Activated T-helper 9 cell treated with anti-CD3 and anti-CD28 coated beads, Interleukin-2, amount 50 U/mL, for 16 hours (primary cell): ENCODE measurements around the gene ABI1.

Source experiments
- DNase-seq: peaks from one replicate; pipeline ENCODE4 v3.0.0-alpha.2; 2020; ENCODE audit warnings: low read depth

Gene ABI1

DNA sequence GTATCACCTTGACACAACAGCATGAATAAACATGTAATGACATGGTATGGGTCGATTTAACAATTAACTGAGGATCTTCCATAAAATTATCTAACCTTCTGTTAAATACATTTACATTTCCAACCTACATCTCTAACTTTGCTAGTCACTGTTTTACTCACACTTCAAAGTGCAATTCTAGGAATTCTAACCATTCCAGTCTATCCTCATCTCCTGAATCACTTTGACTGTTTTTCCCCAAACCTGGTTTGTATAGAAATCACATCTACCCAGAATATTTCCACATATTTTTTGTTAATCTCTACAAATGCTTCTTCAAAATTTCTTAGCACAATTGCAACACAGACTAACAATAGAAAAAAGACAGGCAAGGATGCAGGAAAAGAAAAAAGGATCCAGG, 6.2 kb downstream of the ABI1 start:
- no peak for DNase-seq

DNA sequence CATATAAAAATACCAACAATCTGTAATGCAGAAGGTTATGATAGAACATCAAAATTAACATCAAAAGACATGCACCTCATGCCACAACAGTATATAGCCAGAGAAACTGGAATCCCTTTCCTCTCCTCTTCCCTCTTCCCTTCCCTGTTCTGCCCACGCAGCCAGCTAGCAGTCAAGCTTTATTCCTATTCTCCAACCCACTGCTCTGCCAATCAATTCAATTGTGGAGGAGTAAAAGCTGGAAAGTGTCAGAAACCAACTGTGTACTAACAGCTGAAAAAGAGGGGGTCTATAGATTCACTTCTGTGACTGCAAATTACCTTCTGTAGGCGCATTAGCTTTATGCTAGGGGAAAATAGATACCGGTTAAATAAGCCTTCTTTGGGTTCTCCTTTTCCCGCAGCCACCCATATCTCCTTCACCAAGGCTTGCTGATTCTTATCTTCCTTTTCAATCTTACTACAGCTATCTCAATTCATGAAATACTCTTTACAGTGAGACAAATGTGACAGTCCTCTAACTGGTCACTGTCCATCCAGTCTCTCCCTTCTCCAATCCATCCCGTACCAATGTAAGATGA, 16.3 kb downstream of the ABI1 start:
- DNase-seq, result no peak

DNA sequence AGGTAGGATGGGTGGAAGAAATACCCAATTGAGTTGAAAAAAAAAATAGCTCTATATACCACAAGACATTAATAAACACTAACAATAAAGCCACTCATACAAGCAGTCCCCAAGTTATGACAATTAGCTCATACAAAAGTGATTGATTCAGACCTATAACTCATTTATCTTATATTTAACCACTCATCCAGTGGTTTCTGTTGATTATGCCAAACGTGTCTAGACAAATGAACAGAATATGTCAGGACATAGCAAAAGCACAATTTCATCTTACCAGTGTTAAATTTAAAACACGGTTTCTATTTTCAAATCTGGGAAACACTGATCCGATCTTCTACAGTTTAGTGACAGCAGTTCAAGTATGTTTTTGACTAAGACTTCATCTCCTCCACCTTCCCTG, 17.0 kb downstream of the ABI1 start:
- DNase-seq, result no peak

DNA sequence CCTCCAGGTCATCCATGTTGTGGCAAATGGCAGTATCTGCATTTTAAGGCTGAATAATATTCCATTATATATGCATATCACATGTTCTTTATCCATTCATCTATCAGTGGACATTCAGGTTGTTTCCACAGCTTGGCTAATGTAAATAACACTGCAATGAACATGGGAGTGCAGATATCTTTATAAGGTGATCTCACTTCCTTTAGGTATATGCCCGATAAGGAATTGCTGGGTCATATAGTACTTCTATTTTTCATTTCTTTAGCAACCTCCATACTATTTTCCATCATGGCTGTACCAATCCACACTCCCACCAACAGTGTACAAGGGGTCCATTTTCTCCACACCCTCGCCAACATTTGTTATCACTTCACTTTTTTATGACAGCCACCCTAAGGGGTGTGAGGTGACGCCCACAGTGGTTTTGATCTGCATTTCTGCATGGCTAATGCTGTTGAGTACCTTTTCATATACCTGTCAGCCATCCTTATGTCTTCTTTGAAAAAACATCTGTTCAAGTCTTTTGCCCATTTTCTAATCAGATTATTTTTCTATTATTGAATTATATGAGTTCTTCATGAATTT, 18.9 kb downstream of the ABI1 start:
- no peak for DNase-seq

DNA sequence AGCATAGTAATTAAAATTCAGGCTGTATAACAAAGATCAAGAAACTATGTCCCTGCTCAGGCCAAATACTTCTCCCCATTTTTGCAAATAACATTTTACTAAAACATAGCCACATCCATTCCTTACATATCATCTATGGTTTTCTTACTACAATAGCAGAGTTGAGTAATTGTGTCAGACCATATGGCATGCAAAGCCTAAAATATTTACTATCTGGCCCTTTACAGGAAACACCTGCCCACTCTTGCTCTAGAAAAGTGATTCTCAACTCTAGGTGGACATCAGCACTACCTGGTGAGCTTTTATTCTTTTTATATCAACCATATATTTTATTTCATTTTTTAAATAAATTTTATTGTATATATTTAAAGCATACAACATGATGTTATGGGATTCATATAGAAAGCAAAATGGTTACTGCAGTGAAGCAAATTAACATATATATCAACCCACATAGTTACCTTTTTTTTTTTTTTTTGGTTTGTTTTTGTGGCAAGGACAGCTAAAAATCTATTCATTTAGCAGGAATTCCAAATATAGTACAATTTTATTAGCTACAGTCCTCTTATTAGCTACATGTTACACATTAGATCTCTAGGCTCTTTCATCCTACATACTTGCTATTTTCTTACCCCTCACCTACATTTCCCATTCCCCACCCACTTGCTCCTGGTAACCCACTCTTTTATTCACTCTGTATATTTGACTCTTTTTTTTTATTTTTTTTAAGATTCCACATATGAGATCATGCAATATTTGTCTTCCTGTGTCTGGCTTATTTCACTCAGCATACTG, 19.6 kb downstream of the ABI1 start:
- no peak for DNase-seq

DNA sequence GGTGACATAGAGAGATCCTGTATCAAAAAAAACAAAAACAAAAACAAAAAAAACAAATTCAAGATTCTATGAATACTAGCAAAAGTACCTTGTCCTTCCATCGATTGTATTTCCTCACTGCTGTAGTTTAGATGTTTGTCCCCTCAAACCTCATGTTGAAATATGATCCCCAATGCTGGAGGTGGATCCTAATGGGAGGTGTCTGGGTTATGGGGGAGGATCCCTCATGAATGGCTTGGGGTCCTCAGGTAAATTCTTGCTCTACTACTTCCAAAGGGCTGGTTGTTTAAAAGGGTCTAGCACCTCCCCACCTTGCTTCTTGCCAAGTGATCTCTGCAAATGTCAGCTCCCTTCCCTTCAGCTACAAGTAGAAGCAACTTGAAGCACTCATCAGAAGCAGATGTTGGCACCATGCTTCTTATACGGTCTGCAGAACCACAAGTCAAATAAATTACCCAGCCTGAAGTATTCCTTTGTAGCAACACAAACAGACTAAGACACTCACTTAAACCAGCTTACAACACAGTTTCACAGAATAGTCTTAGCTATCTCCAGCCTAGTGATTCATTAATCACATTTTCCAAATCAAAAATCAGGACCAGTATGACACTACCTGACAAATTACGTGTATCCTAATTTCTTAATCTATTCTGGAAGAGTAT, 20.7 kb downstream of the ABI1 start:
- DNase-seq, result no peak

DNA sequence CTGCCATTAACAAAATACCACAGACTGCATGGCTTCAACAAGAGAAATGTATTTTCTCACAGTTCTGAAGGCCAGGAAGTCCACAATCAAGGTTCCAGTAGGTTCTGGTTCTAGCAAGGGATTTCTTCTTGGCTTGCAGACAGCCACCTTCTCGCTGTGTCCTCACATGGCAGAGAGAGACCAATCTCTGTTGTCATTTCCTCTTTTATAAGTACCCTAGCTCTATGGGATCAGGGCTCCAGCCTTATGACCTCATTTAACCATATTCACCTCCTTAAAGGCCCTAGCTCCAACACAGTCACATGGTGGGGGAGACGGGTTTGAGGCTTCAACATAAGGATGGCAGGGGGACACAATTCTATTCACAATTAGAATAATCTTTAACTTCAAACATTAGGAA, 23.6 kb downstream of the ABI1 start:
- no peak for DNase-seq

DNA sequence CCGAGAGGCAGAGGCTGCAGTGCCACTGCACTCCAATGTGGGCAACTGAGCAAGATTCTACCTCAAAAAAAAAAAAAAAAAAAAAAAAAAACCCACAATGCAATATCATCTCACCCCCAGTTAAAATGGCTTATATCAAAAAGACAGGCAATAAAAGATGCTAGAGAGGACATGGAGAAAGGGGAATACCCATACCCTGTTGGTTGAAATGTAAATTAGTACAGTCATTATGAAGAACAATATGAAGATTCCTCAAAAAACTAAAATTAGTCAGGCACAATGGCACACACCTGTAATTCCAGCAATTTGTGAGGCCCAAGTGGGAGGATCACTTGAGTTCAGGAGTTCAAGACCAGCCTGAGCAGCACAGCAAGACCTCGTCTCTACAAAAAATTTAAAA, 25.7 kb downstream of the ABI1 start:
- DNase-seq, result no peak

DNA sequence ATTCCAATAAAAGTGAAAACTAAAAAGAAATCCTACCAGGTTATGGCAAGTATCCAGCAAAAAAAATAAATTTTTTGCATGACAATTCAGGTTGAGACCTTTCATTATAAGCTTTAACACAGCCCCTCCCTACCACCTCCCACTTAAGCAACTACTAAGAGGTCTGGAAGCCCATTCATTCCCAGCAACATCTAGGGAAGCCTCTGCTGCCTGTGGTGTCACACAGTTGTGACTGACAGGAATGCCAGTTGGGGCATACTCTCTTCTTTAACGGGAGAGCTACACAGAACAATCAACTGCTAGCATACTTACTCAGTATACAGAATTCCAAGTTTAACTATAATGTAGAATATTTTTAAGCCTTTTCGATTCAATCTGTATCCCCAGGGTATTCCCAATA, 27.8 kb downstream of the ABI1 start:
- DNase-seq, result no peak

DNA sequence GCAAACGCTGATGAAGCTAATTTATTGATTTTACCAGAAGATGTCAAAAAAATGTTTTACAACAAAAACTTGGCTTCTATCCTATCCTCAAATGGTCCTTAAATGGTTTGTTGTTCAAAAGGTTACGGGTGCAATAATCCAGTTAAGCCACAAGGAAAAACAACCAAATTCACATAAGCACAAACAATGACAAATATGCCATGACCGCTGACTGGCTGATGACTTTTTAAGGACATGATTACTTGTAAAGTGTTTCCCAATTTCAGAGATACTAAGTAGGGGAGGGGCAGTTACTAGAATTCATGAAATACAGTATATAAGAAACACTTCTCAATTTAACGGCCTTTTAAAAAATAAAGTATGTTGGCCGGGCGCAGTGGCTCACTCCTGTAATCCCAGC, 28.8 kb downstream of the ABI1 start:
- DNase-seq, result no peak

DNA sequence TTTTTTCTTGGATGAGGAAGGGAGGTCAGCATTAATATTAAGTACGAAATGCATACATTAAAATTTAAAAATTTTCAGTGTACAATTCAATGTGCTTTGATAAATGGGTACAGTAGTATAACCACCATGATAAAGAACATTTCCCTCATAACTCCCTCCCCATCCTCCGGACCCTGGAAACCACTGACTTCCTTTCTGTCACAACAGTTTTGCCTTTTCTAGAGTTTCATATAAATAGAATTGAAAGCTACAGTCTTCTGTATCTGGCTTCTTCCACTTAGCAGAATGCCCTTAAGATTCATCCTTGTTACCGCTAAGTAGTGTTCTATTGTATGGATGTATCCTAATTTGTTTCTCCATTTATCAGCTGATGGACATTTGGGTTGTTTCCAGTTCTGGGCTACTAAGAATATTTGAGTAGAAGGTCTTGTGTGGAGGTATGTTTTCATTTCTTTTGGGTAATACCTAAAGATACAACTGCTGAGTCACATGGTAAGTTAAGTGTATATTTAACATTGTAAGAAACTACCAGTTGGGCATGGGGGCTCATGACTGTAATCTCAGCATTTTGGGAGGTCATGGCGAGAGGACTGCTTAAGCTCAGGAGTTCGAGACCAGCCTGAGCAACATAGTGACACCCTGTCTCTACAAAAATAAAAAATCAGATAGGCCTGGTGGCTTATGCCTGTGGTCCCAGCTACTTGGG, 30.8 kb downstream of the ABI1 start:
- DNase-seq, result no peak

DNA sequence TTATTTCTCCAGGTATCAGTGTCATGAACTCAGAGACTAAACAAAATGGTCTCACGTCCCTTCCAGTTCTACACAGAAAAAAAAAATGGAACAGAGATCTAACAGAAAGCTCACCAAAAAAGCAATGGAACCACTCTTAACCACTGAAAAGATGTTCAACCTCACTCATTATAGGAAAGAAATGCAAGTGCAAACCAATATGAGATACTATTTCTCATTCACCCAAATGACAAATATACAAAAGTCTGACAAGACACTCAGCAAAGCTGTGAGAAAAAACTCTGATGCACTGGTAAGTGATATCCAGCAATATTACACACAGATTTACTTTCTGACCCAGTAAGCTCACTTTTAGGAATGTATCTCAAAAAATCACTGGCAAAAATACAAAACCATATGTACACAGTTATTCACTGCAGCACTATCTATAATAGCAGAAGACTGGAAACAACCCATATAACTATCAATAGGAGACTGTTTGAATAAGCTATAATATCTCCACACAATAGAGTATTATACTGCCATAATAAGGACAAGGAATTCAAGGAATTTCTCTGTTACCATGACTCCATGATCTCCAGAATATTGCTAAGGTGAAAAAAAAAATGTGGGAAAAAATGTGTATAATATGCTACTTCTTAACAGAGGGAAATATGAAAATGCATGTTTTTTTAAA, 36.6 kb downstream of the ABI1 start:
- no peak for DNase-seq

DNA sequence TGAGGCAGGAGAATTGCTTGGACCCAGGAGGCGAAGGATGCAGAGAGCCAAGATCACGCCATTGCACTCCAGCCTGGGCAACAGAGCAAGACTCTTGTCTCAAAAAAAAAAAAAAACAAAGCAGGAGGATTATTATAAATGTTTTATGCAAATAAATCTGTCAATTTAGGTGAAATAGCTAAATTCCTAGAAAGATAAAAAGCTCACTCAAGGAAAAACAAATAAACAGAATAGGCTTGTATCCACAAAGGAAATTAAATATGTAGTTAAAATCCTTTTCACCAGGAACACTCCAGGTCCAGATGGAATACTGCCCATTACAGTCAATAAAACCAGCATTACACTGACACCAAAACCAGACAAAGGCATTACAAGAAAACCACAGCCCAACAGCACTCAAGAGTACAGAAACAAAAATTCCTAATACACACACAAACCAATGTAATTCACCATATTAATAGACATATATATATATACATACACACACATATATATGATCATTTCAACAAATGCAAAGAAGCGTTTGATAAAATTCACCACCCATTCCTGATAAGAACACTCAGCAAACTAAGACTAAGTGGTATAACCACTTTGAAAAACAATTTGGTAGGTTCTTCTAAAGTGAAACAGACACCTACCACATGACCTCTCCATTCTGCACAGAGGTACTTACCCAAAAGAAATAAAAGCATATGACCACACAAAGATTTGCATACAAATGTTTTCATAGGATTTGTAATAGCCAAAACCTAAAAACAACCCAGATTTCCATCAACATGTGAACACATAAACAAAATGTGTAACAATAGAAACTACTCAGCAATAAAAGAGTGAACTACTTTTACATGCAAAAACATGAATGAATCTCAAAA, 38.8 kb downstream of the ABI1 start:
- DNase-seq, result no peak

DNA sequence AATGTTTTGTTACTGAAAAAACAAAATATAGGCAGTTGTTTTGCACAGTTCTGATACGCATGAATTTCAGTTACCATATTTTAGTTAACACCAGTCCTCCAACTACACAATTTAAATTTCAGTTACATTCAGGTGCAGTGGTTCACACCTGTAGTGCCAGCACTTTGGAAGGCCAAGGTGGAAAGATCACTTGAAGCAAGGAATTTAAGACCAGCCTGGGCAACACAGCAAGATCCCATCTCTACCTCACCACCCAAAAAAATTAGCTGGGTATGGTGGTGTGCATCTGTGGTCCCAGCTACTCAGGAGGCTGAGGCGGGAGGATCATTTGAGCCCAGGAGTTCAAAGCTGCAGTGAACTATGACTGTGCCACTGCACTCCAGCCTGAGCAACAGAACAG, 45.3 kb downstream of the ABI1 start:
- DNase-seq, result no peak

DNA sequence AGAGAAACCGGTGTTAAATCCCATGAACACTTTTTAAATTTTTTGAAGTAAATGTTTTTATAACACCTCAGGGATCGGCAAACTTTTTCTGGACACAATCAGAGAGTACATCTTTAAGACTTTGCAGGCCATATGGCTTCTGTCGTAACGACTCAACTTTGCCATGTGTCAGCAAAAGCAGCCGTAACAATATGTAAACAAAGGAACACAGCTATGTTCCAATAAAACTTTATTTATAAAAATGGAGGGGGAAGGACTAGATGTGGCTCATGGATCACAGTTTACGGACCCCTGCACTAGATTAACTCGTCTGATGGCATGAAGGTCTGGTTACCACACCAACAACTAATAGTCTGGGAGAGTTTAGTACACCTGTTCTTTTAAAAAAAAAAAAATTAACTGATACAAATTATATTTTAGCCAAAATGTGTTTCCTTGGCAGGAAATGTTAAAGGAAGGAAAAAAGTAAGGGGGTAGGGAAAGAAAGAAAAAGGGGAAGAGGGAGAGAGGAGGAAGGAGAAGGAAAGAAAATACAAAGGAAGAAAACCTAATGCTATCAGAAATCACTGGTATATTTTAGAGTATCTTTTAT, 50.2 kb downstream of the ABI1 start:
- DNase-seq, result no peak

DNA sequence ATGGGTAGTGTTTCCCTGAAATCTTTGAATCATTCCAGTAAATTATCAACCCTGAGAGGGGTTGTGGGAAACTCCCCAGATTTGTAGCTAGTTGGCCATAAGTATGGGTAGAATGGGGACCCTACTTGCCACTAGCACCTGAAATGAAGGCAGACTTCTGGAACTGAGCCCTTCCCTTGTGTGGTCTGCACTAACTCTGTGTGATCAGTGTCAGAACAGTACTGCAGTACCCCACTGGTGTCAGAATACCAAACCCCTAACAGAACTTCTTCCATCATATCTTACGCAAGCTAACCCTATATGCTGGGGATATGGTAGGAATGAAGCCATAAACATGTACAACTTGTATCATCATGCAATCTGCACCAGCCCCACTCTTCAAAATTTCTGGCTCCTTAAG, 50.8 kb downstream of the ABI1 start:
- no peak for DNase-seq

DNA sequence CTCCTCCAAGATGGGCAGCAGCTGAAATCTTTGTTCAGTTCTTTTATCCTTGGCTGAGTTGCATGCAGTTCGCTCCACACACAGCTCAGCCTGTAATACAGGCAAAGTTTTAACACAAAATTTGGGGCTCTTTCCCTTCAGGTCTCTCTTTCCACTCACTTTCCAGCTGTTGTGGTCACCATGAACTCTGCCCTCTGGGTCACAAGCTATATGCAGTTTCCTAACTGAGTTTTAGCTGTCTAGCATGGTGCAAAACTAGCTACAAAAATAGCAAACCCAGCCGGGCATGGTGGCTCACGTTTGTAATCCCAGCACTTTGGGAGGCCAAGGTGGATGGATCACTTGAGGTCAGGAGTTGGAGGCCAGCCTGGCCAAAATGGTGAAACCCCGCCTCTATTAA, 53.2 kb downstream of the ABI1 start:
- no peak for DNase-seq

DNA sequence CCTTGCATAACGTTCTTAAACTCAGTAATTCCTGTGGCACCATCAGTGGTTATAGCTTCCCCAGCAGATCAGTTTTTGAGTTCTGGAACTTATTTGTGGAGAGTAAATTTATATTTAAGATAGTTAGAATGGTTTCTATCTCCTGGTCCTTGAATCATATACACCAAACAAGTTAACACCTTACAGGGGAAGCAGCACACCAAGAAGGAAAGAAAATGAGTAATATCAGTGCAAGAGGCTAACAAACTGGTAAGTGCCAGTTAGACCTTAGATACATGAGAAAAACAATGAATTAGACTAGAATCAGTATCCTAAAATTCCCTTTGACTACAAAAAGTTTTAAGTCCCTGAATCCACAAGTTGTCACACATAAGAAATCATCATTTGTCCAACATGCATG, 54.2 kb downstream of the ABI1 start:
- no peak for DNase-seq

DNA sequence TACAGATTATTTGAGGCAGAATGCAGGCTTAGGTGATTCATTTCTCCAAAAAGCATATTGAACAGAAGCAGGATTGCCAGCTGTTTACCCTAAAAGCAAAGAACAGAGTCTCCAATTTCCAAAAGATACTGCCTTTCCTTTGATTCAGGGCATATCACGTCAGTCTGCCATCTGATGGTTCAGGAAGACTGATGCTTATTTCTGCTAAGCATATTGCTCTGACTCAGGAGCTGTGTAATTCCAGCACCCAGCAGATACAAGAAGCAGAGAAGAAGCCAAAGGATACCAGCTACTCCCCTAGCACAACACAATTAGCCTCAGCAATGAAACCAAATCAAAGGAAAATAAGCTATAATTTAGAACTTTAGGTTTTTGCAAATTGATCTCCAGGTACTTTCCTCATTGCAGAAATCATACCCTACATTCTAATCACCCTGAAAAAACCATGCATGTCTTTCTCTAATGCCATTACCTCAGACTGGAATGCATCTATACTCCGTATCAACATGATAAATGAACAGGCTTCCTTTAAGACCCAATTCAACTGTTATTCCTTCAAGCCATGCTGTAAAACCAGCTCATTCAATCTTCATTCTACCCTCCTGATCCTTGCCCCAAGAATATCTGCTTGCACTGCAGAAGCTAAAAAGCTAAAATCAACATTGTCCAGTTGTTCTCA, 55.1 kb downstream of the ABI1 start:
- DNase-seq, result no peak
